Transverse colon (tissue), 4 donors: ENCODE results near the gene KIAA1217. TPM values are rescaled to one million over a fixed set of nuclear protein-coding genes. Genes with fewer than 3 reads are reported as not detected.
A peak's percentile ranks its signal among the peaks of the same experiment; 100 is the strongest.
"Not testable (repeated sequence)": the region's sequence is repeated elsewhere in the genome, so short reads cannot be mapped to it uniquely, and the experiment has no call there.

Experiments
- DNase-seq: peaks from one replicate; pipeline ENCODE4 v3.0.0-alpha.2; 2019
- H3K27ac ChIP-seq, 4 donors: fragments of 200-600 bp; sonication (generic); 2 replicates each; pipeline ENCODE4 v1.5.1; 2016 to 2018; ENCODE audit warnings: inconsistent platforms in 4 of 4
- H3K27me3 ChIP-seq: fragments of 200-600 bp; sonication (generic); 2 replicates; pipeline ENCODE4 v1.5.1; 2017; ENCODE audit warnings: inconsistent platforms
- H3K36me3 ChIP-seq, 4 donors: fragments of 200-600 bp; sonication (generic); 2 replicates each; pipeline ENCODE4 v1.5.1; 2017 to 2019; ENCODE audit warnings: inconsistent platforms in 4 of 4
- H3K4me1 ChIP-seq, 4 donors: fragments of 200-600 bp; sonication (generic); 2 replicates each; pipeline ENCODE4 v1.5.1; 2017 to 2020; ENCODE audit warnings: inconsistent platforms in 4 of 4
- H3K4me3 ChIP-seq, 4 donors: fragments of 200-600 bp; sonication (generic); 1 replicate in 1 of 4; 2 replicates in 3 of 4; pipeline versions ENCODE4 v1.5.1 to v1.6.1; 2017 to 2019; ENCODE audit warnings: inconsistent platforms in 4 of 4
- H3K9me3 ChIP-seq, 2 donors: fragments of 200-600 bp; sonication (generic); 2 replicates each; pipeline ENCODE4 v1.5.1; 2017 to 2019; ENCODE audit warnings: inconsistent platforms in 2 of 2
- CTCF ChIP-seq, 5 experiments: fragments of 200-600 bp in 3 of 5; fragments of 450-650 bp in 2 of 5; sonication (generic) in 3 of 5; IDR thresholded peaks; 1 replicate in 2 of 5; 2 replicates in 3 of 5; pipeline ENCODE4 v1.5.1; 2016 to 2017; ENCODE audit warnings: antibody characterized with exemption in 5 of 5, inconsistent platforms in 3 of 5, mild to moderate bottlenecking in 2 of 5, moderate library complexity in 1 of 5
- EP300 ChIP-seq: sonication (generic); formaldehyde crosslinking; IDR thresholded peaks from one replicate; pipeline ENCODE4 v1.6.1; 2017; ENCODE audit warnings: antibody characterized with exemption, low read depth
- POLR2A ChIP-seq: fragments of 450-650 bp; IDR thresholded peaks from one replicate; pipeline ENCODE4 v1.6.1; 2016; ENCODE audit warnings: antibody characterized with exemption, mild to moderate bottlenecking, moderate library complexity
- POLR2AphosphoS5 ChIP-seq, 3 donors: sonication (generic); formaldehyde crosslinking; IDR thresholded peaks; one replicate each; pipeline ENCODE4 v1.6.1; 2016; ENCODE audit warnings: antibody characterized with exemption in 3 of 3
- WGBS, 2 donors: methylation state at CpG; one replicate each; pipeline ENCODE4 v1.1.5; 2018; ENCODE audit warnings: low coverage in 1 of 2; 5-methylcytosine and 5-hydroxymethylcytosine counted together
- in situ Hi-C, 4 donors: fragments of 200-750 bp; cut with MboI; loops; one replicate each; pipeline versions ENCODE4 v1.15.0 to v1.15.1; 2017; ENCODE audit warnings: low sequenced_read_pairs in 3 of 4, low pct_ligation_motif_present in 1 of 4, low pct_unique_long_range_greater_than_20kb in 1 of 4
- intact Hi-C: fragments of 100-400 bp; cut with DNase I; formaldehyde crosslinking; loops from one replicate; pipeline ENCODE4 v1.15.1; 2023; ENCODE audit warnings: low total_unique reads
- total RNA-seq, 4 donors: library from RNA; depleted of rRNA; stranded (reverse); fragments of >200 nt; gene quantifications; one replicate each; pipeline ENCODE4 v1.1.0, GENCODE V29; 2016

The KIAA1217 gene
- total RNA-seq, 4 donors from 2014 or later = 56.5 to 175 (median 72.0) TPM

- TF ChIP-seq EP300 (no peak), POLR2AphosphoS5 (IDR thresholded peaks at IDR 0.05) (no peak), POLR2A (no peak), CTCF (IDR thresholded peaks at IDR 0.05) (no peak)
These were observed 122.5 kb downstream of the KIAA1217 start for GRCh38 chr10:24331457-24331856.

GRCh38 chr10:24333736-24334135 is 124.8 kb downstream of the KIAA1217 start:
- H3K4me1 ChIP-seq = peaks cover 0 to 9% (median 0%) of the 10 kb centered on the region in 4 donors
- H3K9me3 ChIP-seq = no peaks in the 10 kb centered on the region
- in situ Hi-C loops = no loop called here
- no peaks in the 10 kb centered on the region for H3K27me3 ChIP-seq
- no peaks in the 10 kb centered on the region for H3K36me3 ChIP-seq
- no peak overlapping the region for H3K4me3 ChIP-seq
- no peak overlapping the region for H3K27ac ChIP-seq
- intact Hi-C loops = no loop called here
- DNase-seq = no peak
- TF ChIP-seq EP300 (no peak), POLR2A (no peak), CTCF (IDR thresholded peaks at IDR 0.05) (no peak), POLR2AphosphoS5 (IDR thresholded peaks at IDR 0.05) (no peak)

More at GRCh38 chr10:24331457-24331856, 122.5 kb downstream of the KIAA1217 start:
- H3K36me3 ChIP-seq = no peaks in the 10 kb centered on the region
- WGBS, 2 donors = 30 to 44% methylated on average over 3 to 5 of the region's 5 CpGs
- peak; percentile 72 for DNase-seq
- in situ Hi-C loops (no loop called here), intact Hi-C loops (no loop called here)
- no peak overlapping the region for H3K4me3 ChIP-seq
- H3K4me1 ChIP-seq = peaks cover 0 to 9% (median 0%) of the 10 kb centered on the region in 4 donors
- H3K9me3 ChIP-seq = peaks cover 0 to 12% of the 10 kb centered on the region in 2 donors
- H3K27ac ChIP-seq = peak overlapping the region in 3 of 4 donors; percentile 1 to 46 (median 25)
- H3K27me3 ChIP-seq = no peaks in the 10 kb centered on the region

GRCh38 chr10:24334279-24334939 is 125.5 kb downstream of the KIAA1217 start:
- in situ Hi-C loops (no loop called here), intact Hi-C loops (no loop called here)
- no peak for DNase-seq
- Histone ChIP-seq H3K36me3 (no peaks in the 10 kb centered on the region), H3K27ac (no peak overlapping the region), H3K4me3 (no peak overlapping the region), H3K27me3 (no peaks in the 10 kb centered on the region), H3K4me1 (peaks cover 0 to 9% (median 0%) of the 10 kb centered on the region in 4 donors), H3K9me3 (no peaks in the 10 kb centered on the region)
- WGBS, 2 donors = 73 to 87% methylated on average over 1 of the region's 1 CpG
- no peak for TF ChIP-seq POLR2AphosphoS5 (IDR thresholded peaks at IDR 0.05)
- no peak for TF ChIP-seq POLR2A
- no peak for TF ChIP-seq CTCF (IDR thresholded peaks at IDR 0.05)
- TF ChIP-seq EP300 = no peak

GRCh38 chr10:24337723-24338122 is 128.8 kb downstream of the KIAA1217 start:
- intact Hi-C loops, H3K4me3 ChIP-seq, H3K9me3 ChIP-seq, H3K27me3 ChIP-seq, in situ Hi-C loops, H3K27ac ChIP-seq, H3K4me1 ChIP-seq, H3K36me3 ChIP-seq, DNase-seq: not testable (repeated sequence)
- WGBS, 2 donors = 91 to 95% methylated on average over 4 to 7 of the region's 7 CpGs

GRCh38 chr10:24339387-24339786 is 130.4 kb downstream of the KIAA1217 start:
- H3K9me3 ChIP-seq = no peaks in the 10 kb centered on the region
- H3K4me1 ChIP-seq = peaks cover 0 to 3% (median 0%) of the 10 kb centered on the region in 4 donors
- TF ChIP-seq POLR2AphosphoS5 (IDR thresholded peaks at IDR 0.05) (no peak), EP300 (no peak), CTCF (IDR thresholded peaks at IDR 0.05) (no peak), POLR2A (no peak)
- no peak for DNase-seq
- H3K27ac ChIP-seq = no peak overlapping the region
- WGBS, 2 donors = 81 to 90% methylated on average over 1 of the region's 1 CpG
- no peaks in the 10 kb centered on the region for H3K27me3 ChIP-seq
- no peak overlapping the region for H3K4me3 ChIP-seq
- H3K36me3 ChIP-seq = no peaks in the 10 kb centered on the region
- in situ Hi-C loops (no loop called here), intact Hi-C loops (no loop called here)
